ENCODE data around the gene CREM.
"Not testable (repeated sequence)": the region's sequence is repeated elsewhere in the genome, so short reads cannot be mapped to it uniquely, and the experiment has no call there.

CREM gene

GRCh38 chr10:35126530-35127288 is at the start of gene CREM:
TSS of gene CREM (plus strand) at chr10:35126846. CDS start at chr10:35137836, 10,990 bp downstream.
- peak; percentile 100 for DNase-seq (ENCODE audit: low read depth, low spot score)

DNA sequence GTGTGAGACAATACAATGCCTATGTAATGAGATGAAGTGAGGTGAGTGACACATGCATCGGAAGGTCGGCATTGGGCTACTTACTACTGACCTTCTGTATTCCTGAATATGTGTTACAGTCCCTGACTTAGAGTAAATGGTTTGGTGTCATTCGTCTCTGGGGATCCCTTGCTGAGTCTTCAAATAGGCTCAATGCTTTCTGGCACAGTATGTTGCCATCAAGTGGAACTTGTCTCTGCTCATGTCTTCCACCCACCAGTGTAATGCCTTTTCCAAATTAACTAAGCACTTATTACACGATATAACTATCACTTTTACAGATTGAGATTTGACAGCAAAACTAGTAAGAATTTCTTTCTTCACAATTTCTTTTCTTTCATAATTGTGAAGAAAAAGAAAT is 47.4 kb upstream of the CREM start:
- DNase-seq (ENCODE audit: low read depth, low spot score) = no peak

- DNase-seq (ENCODE audit: low read depth, low spot score) = no peak
Observed at GRCh38 chr10:35079763-35080162, 46.9 kb upstream of the CREM start.

DNA sequence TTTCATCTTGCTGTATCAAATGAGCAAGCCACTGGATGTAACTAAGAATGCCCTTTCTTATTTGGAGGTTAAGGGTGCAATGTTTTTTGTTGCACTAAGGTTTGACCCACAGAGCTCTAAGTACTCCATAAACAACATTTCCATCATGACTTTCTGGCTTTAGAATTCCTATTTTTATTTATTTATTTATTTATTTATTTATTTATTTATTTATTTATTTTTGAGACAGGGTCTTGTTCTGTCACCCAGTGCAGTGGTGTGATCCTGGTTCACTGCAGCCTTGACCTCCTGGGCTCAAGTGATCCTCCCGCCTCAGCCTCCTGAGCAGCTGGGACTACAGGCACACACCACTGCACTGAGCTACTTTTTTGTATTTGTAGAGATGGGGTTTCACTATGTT is 46.4 kb upstream of the CREM start:
- not testable (repeated sequence) for DNase-seq (ENCODE audit: low read depth, low spot score)

- no peak for DNase-seq (ENCODE audit: low read depth, low spot score)
Observed at GRCh38 chr10:35083242-35083641, 43.4 kb upstream of the CREM start.

DNA sequence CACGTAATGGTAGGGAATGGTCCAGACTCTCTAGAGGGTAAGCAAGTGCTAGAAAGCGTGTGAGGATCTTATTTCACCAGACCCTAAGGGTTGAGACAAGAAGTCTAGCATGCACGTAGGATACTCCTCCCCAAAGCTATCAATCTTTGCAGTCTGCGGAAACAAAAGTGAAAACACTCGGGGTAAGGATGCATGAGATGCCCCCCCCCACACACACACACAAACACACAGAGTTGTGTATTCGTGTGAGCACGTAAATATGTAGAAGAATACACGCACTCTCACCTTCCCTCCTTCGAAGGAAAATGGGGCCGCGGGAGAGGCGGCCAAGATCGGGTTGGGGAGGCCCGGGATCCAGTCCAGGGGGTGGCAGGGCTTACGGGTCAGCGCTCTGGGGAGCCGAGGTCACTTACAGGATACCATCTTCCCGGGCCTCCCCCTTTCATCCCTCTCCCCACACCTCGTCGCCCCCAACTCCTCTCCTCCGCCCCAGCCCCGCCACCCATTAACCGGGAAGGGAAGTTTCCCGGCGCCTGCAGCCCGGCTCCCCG is 37.0 kb upstream of the CREM start:
- no peak for DNase-seq (ENCODE audit: low read depth, low spot score)

DNA sequence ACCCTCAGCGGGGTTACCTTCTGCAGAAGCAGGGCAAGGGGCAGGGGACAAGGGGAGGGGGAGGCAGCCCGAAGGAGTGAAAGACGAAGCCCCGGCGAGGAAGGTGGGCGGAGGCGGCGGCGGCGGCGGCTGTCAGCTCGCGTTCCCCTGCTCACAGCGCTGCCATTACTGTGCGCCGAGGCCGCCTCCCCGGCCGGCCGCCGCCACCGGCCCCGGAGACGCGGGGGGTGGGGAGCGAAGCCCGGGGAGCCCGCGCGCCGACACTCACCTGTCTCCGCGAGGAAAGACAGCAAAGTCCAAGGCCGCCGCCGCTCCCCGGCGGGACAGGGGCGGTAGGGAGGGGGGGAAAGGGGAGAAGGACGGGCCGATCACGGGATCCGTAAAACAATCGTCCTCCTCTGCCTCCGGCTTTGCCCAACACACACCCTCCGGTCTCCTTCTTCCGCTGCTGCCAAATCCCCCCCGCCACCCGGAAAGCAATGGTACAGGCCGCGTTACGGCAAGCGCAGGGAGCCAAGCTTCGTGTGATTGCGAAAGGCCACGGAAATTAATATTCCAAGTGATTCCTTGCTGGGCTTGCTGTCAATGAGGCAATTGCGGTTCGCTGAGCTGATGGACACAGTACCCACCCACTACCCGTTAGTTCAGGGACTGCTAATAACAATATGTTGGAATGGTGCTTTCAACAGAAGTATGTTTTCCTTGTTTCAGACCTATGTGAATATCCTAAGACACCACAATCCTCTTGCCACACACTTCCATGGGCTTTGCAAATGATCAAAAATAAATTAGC is 36.3 kb upstream of the CREM start, which contains the start of gene CUL2:
Gene CUL2 (minus strand): TSS at position 180 of the 793 bp plus-strand sequence. CDS start 19,024 bp downstream, outside the sequence.
- peak; percentile 84 for DNase-seq (ENCODE audit: low read depth, low spot score)

GRCh38 chr10:35091994-35092790 is 34.5 kb upstream of the CREM start:
- DNase-seq (ENCODE audit: low read depth, low spot score) = no peak

- DNase-seq (ENCODE audit: low read depth, low spot score) = no peak
Observed at GRCh38 chr10:35092851-35093250, 33.8 kb upstream of the CREM start.

- no peak for DNase-seq (ENCODE audit: low read depth, low spot score)
Observed at GRCh38 chr10:35096312-35096711, 30.3 kb upstream of the CREM start.

GRCh38 chr10:35097510-35097909 is 29.1 kb upstream of the CREM start:
- DNase-seq (ENCODE audit: low read depth, low spot score) = no peak

DNA sequence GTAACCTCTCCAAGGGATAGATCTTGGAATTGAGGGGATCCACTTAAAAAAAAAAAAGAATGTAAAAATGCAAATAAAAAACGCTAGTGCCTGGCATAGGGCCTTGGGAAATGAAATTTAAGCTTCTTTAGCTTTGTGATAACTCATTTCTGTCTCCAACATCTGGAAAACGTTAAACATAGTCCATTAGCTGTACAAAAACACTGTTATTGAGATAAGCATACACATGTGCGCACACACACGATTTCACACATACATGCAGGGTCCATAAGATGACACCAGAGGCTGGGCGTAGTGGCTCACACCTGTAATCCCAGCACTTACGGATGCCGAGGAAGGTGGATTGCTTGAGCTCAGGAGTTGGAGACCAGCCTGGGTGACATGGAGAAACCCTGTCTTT is 22.8 kb upstream of the CREM start:
- no peak for DNase-seq (ENCODE audit: low read depth, low spot score)

DNA sequence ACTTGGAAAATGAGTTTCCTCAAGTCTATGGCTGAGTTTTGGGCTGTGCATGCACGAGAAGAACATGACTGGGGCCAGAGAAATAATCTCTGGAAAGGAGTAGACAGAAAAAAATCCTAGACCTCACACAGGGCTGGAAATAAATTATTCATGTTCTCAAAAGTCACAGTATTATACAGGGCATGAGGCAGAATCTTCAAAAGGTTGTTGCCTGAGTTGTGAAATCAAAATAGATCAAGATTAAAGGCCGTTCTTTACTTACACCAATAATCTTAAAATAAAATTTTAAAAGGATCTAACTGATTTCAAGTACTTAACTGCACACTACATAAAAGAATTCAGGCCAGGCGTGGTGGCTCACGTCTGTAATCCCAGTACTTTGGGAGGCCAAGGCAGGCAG is 14.1 kb upstream of the CREM start:
- DNase-seq (ENCODE audit: low read depth, low spot score) = no peak

GRCh38 chr10:35119378-35119777 is 7.3 kb upstream of the CREM start:
- no peak for DNase-seq (ENCODE audit: low read depth, low spot score)

DNA sequence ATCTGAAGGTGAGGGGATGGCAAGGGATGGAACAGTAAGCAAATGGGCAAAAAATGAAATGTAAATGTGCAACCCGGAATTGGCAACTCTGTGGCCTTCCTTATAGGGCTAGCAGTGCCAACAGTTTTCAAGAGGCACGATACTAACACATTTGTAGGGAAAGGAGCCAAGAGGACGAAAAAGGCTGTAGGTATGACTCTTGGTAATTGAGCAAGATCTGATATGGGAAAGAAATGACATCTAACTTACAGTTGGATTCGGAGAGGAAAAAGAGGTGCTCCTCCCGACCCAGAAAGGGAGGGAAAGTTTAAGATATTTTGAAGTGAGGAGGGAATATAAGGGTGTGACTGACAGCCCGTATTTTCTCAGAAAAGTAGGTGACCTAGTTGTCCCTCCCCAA is 2.1 kb upstream of the CREM start:
- DNase-seq (ENCODE audit: low read depth, low spot score) = no peak

DNA sequence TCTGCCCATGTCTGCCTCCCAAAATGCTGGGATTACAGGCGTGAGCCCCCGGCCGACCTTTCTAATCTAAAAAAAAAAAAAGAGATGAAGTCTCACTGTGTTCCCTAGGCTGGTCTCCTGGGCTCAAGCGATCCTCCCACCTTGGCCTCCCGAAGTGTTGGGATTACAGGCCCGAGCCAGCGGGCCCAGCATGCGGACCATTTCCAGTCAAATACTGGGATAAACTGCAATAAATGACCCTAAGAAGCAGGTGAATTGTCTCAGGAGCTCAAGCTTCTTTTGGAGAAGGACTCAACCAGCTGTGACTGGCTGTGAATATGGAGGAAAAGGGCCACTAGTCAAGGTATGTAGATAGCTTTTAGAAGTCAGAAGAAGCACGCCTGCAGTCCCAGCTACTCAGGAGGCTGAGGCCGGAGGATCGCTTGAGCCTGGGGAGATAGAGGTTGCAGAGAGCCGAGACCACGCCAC is 550 bp upstream of the CREM start:
- no peak for DNase-seq (ENCODE audit: low read depth, low spot score)

GRCh38 chr10:35127289-35127891 is 744 bp downstream of the CREM start:
- DNase-seq (ENCODE audit: low read depth, low spot score) = peak; percentile 15

- DNase-seq (ENCODE audit: low read depth, low spot score) = no peak
Observed at GRCh38 chr10:35129185-35129674, 2.6 kb downstream of the CREM start.

DNA sequence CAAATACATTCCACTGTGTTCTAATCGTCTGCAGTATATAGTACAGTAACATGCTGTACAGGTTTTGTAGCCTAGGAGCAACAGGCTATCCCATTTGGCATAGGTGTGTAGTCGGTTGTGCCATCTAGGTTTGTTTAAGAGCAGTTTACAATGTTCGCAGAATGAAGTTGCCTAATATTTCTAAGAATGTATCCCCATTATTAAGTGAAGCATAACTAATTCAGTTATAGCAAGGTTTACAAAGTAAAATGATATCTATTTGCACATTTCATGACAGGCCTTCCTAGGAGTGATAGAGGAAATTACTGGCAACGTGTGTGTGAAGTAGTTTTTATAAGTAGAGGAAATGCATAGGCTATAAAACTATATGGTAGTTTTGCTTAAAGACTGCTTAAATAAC is 4.0 kb downstream of the CREM start:
- no peak for DNase-seq (ENCODE audit: low read depth, low spot score)

GRCh38 chr10:35132727-35133126 is 6.1 kb downstream of the CREM start:
- DNase-seq (ENCODE audit: low read depth, low spot score) = no peak

- no peak for DNase-seq (ENCODE audit: low read depth, low spot score)
Observed at GRCh38 chr10:35133586-35133985, 6.9 kb downstream of the CREM start.
